ENCODE results near the gene KMO.
A peak's percentile ranks its signal among the peaks of the same experiment; 100 is the strongest.

The KMO gene

GRCh38 chr1:241631674-241632073 is 99.5 kb downstream of the KMO start:
- DNase-seq: no peak

GRCh38 chr1:241632987-241633386 is 100.8 kb downstream of the KMO start:
- no peak for DNase-seq

GRCh38 chr1:241635556-241636152 is 103.5 kb downstream of the KMO start:
- no peak for DNase-seq

- no peak for DNase-seq
Observed at GRCh38 chr1:241636291-241636690, 104.1 kb downstream of the KMO start.

GRCh38 chr1:241637046-241637590 is 104.9 kb downstream of the KMO start:
- no peak for DNase-seq

- no peak for DNase-seq
Observed at GRCh38 chr1:241637604-241638003, 105.4 kb downstream of the KMO start.

GRCh38 chr1:241638099-241638682 is 106.0 kb downstream of the KMO start:
- no peak for DNase-seq

GRCh38 chr1:241638909-241639622 is 106.9 kb downstream of the KMO start:
- peak in 1 of 2 donors; percentile 25 for DNase-seq

GRCh38 chr1:241639623-241640148 is 107.5 kb downstream of the KMO start:
- no peak for DNase-seq

GRCh38 chr1:241640149-241640866 is 108.1 kb downstream of the KMO start, which contains the start of the genes CHML and OPN3:
TSS of gene CHML (minus strand) at chr1:241640369. CDS start at chr1:241635766, 4,603 bp downstream.
TSS of gene OPN3 (minus strand) at chr1:241640369. CDS start at chr1:241640254, 115 bp downstream.
- peak; percentile 92 to 94 for DNase-seq

GRCh38 chr1:241640867-241641622 is 108.9 kb downstream of the KMO start:
- DNase-seq: peak in 1 of 2 donors; percentile 3

- no peak for DNase-seq
Observed at GRCh38 chr1:241641773-241642592, 109.8 kb downstream of the KMO start.

- DNase-seq: no peak
Observed at GRCh38 chr1:241642593-241642944, 110.4 kb downstream of the KMO start.

GRCh38 chr1:241644259-241644658 is 112.1 kb downstream of the KMO start:
- no peak for DNase-seq

- no peak for DNase-seq
Observed at GRCh38 chr1:241645199-241645598, 113.0 kb downstream of the KMO start.

Measured in CD4-positive, alpha-beta T cell treated with Interferon alpha-2 for 1 hour (primary cell).